Neural cell (in vitro differentiated cells): ENCODE data around the gene BNC2. TPM values are rescaled to one million over a fixed set of nuclear protein-coding genes. Genes with fewer than 3 reads are reported as not detected.

ENCODE experiments used
- H2AFZ ChIP-seq: fragments of 200-600, 300-800 bp; sonication (generic), shearing (Covaris generic); 2 replicates; pipeline ENCODE4 v1.6.0; 2014; ENCODE audit warnings: low read depth, mild to moderate bottlenecking, antibody characterized with exemption, low read length, moderate library complexity
- H3F3A ChIP-seq: fragments of 200-600 bp; shearing (Covaris generic); 2 replicates; pipeline ENCODE4 v1.6.1; 2016; ENCODE audit warnings: mild to moderate bottlenecking, moderate library complexity, mixed read lengths, antibody characterized with exemption, low read length; ENCODE audit not compliant: insufficient read depth, poor library complexity, severe bottlenecking
- H3K27ac ChIP-seq: fragments of 200-600, 300-800 bp; sonication (generic), shearing (Covaris generic); 2 replicates; pipeline ENCODE4 v1.5.1; 2014; ENCODE audit warnings: mild to moderate bottlenecking, low read length, moderate library complexity
- H3K27me3 ChIP-seq: fragments of 300-800, 200-600 bp; sonication (generic), shearing (Covaris generic); 2 replicates; pipeline ENCODE4 v1.6.0; 2014; ENCODE audit warnings: mild to moderate bottlenecking, low read depth, low read length, moderate library complexity; ENCODE audit not compliant: insufficient read depth
- H3K36me3 ChIP-seq: fragments of 300-800, 200-600 bp; sonication (generic), shearing (Covaris generic); 2 replicates; pipeline ENCODE4 v1.5.1; 2014; ENCODE audit warnings: mild to moderate bottlenecking, antibody characterized with exemption, low read length, moderate library complexity; ENCODE audit not compliant: insufficient read depth
- H3K4me2 ChIP-seq: fragments of 300-800, 200-600 bp; sonication (generic), shearing (Covaris generic); 2 replicates; pipeline ENCODE4 v1.6.0; 2014; ENCODE audit warnings: mild to moderate bottlenecking, low read length
- H3K4me3 ChIP-seq: fragments of 300-800, 200-600 bp; sonication (generic), shearing (Covaris generic); 2 replicates; pipeline ENCODE4 v1.5.1; 2014; ENCODE audit warnings: mild to moderate bottlenecking, low read length, moderate library complexity
- H3K79me2 ChIP-seq: fragments of 200-600 bp; shearing (Covaris generic); replicated peaks from 2 replicates; pipeline ENCODE4 v1.6.0; 2014; ENCODE audit warnings: mild to moderate bottlenecking, low read length, moderate library complexity; ENCODE audit not compliant: insufficient read depth
- H3K9ac ChIP-seq: fragments of 300-800, 200-600 bp; sonication (generic), shearing (Covaris generic); 2 replicates; pipeline ENCODE4 v1.6.1; 2016; ENCODE audit warnings: mild to moderate bottlenecking, low read length, mixed read lengths
- H3K9me2 ChIP-seq: fragments of 200-600 bp; shearing (Covaris generic); 2 replicates; pipeline ENCODE4 v1.6.1; 2016; ENCODE audit warnings: mild to moderate bottlenecking, low read length, mixed read lengths; ENCODE audit not compliant: insufficient read depth
- H3K9me3 ChIP-seq: fragments of 200-600, 300-800 bp; sonication (generic), shearing (Covaris generic); 2 replicates; pipeline ENCODE4 v1.6.1; 2016; ENCODE audit warnings: mild to moderate bottlenecking, mixed run types, low read length, moderate library complexity, mixed read lengths
- H4K20me1 ChIP-seq: fragments of 200-600 bp; shearing (Covaris generic); 2 replicates; pipeline ENCODE4 v1.6.1; 2016; ENCODE audit warnings: mild to moderate bottlenecking, mixed run types; ENCODE audit not compliant: insufficient read depth
- CTCF ChIP-seq: fragments of 450-650 bp; IDR thresholded peaks from 2 replicates; pipeline ENCODE4 v1.5.1; 2014; ENCODE audit warnings: antibody characterized with exemption, mild to moderate bottlenecking, moderate library complexity; ENCODE audit not compliant: poor library complexity, severe bottlenecking
- EP300 ChIP-seq: fragments of 450-650 bp; conservative IDR thresholded peaks from 2 replicates; pipeline ENCODE4 v1.6.1; 2014; ENCODE audit warnings: antibody characterized with exemption, mild to moderate bottlenecking, moderate library complexity; ENCODE audit not compliant: poor library complexity, severe bottlenecking
- EZH2 ChIP-seq: fragments of 200-600, 300-800 bp; shearing (Covaris generic), sonication (generic); IDR thresholded peaks from 2 replicates; pipeline ENCODE4 v1.6.1; 2014; ENCODE audit warnings: antibody characterized with exemption, low read length, borderline replicate concordance, mild to moderate bottlenecking; ENCODE audit not compliant: insufficient read depth, poor library complexity, severe bottlenecking
- MXI1 ChIP-seq: fragments of 450-650 bp; conservative IDR thresholded peaks from 2 replicates; pipeline ENCODE4 v1.6.1; 2014; ENCODE audit warnings: antibody characterized with exemption, mild to moderate bottlenecking; ENCODE audit not compliant: poor library complexity, severe bottlenecking
- POLR2AphosphoS5 ChIP-seq: IDR thresholded peaks from 2 replicates; pipeline ENCODE4 v1.6.1; 2012
- RAD21 ChIP-seq: fragments of 450-650 bp; conservative IDR thresholded peaks from 2 replicates; pipeline ENCODE4 v1.6.1; 2014; ENCODE audit warnings: antibody characterized with exemption, mild to moderate bottlenecking, moderate library complexity
- REST ChIP-seq: IDR thresholded peaks from 2 replicates; pipeline ENCODE4 v1.6.1; 2012; ENCODE audit warnings: borderline replicate concordance
- SMC3 ChIP-seq: fragments of 450-650 bp; conservative IDR thresholded peaks from 2 replicates; pipeline ENCODE4 v1.6.1; 2014; ENCODE audit warnings: antibody characterized with exemption, mild to moderate bottlenecking, moderate library complexity; ENCODE audit not compliant: poor library complexity
- TAF1 ChIP-seq: IDR thresholded peaks from 2 replicates; pipeline ENCODE4 v1.6.1; 2012; ENCODE audit warnings: low read depth
- polyA plus RNA-seq: library from polyadenylated mRNA; depleted of rRNA; stranded (reverse); fragments of >200 nt; gene quantifications from 2 replicates; pipeline ENCODE4 v1.2.3, GENCODE V29; 2014

Gene BNC2
- polyA plus RNA-seq, 1 donor from 2014 or later, result 1.3 TPM

- Histone ChIP-seq H3K79me2 (no peaks in the 10 kb centered on the region), H3K9me2 (no peaks in the 10 kb centered on the region), H2AFZ (no peak overlapping the region), H3K4me2 (no peak overlapping the region), H3F3A (no peaks in the 10 kb centered on the region), H3K9me3 (no peaks in the 10 kb centered on the region), H3K27ac (no peak overlapping the region), H3K27me3 (no peaks in the 10 kb centered on the region), H3K36me3 (no peaks in the 10 kb centered on the region), H4K20me1 (no peaks in the 10 kb centered on the region), H3K9ac (no peak overlapping the region), H3K4me3 (no peak overlapping the region)
- TF ChIP-seq SMC3, result no peak
- TF ChIP-seq TAF1, result no peak
- no peak for TF ChIP-seq CTCF
- TF ChIP-seq MXI1, result no peak
- TF ChIP-seq EZH2, result no peak
- no peak for TF ChIP-seq POLR2AphosphoS5
- no peak for TF ChIP-seq REST
- no peak for TF ChIP-seq EP300
- no peak for TF ChIP-seq RAD21
Measured at GRCh38 chr9:16385590-16385989, 484.9 kb downstream of the BNC2 start.

- H3K27me3 ChIP-seq, result no peaks in the 10 kb centered on the region
- H3K27ac ChIP-seq, result no peak overlapping the region
- TF ChIP-seq CTCF (no peak), REST (no peak), RAD21 (no peak), SMC3 (no peak), EZH2 (no peak), MXI1 (no peak), POLR2AphosphoS5 (no peak), TAF1 (no peak), EP300 (no peak)
- H3K79me2 ChIP-seq, result no peaks in the 10 kb centered on the region
- H3K36me3 ChIP-seq, result no peaks in the 10 kb centered on the region
- no peaks in the 10 kb centered on the region for H3K9me2 ChIP-seq
- H3K4me3 ChIP-seq, result no peak overlapping the region
- no peaks in the 10 kb centered on the region for H3K9me3 ChIP-seq
- H3K9ac ChIP-seq, result no peak overlapping the region
- H2AFZ ChIP-seq, result no peak overlapping the region
- H4K20me1 ChIP-seq, result no peaks in the 10 kb centered on the region
- H3K4me2 ChIP-seq, result no peak overlapping the region
- no peaks in the 10 kb centered on the region for H3F3A ChIP-seq
Measured at GRCh38 chr9:16384993-16385392, 485.5 kb downstream of the BNC2 start.
